Duodenal mucosa (tissue), 2 donors: ENCODE data around the gene FNDC1.

Experiments
- H3K27ac ChIP-seq: one replicate; pipeline ENCODE4 v1.7.0; 2013; ENCODE audit warnings: low read depth, low read length
- H3K27me3 ChIP-seq, 2 donors: one replicate each; pipeline ENCODE4 v1.7.0; 2013; ENCODE audit warnings: low read length in 2 of 2, control low read depth in 1 of 2; ENCODE audit not compliant: insufficient read depth in 2 of 2, control insufficient read depth in 1 of 2
- H3K36me3 ChIP-seq, 2 donors: one replicate each; pipeline ENCODE4 v1.7.0; 2013; ENCODE audit warnings: low read length in 2 of 2, control low read depth in 1 of 2; ENCODE audit not compliant: insufficient read depth in 2 of 2, control insufficient read depth in 1 of 2
- H3K4me1 ChIP-seq, 2 donors: one replicate each; pipeline ENCODE4 v1.7.0; 2013; ENCODE audit warnings: low read length in 2 of 2, control low read depth in 1 of 2; ENCODE audit not compliant: insufficient read depth in 2 of 2, control insufficient read depth in 1 of 2
- H3K4me3 ChIP-seq, 2 donors: one replicate each; pipeline ENCODE4 v1.7.0; 2013; ENCODE audit warnings: low read length in 2 of 2, low read depth in 1 of 2
- H3K9ac ChIP-seq, 2 donors: one replicate each; pipeline ENCODE4 v1.7.0; 2013; ENCODE audit warnings: low read length in 2 of 2, low read depth in 1 of 2
- H3K9me3 ChIP-seq, 2 donors: one replicate each; pipeline ENCODE4 v1.7.0; 2013; ENCODE audit warnings: low read length in 2 of 2, control low read depth in 1 of 2; ENCODE audit not compliant: control insufficient read depth in 1 of 2

The FNDC1 gene

GRCh38 chr6:159250633-159251032 lies 81.4 kb downstream of the FNDC1 start:
- Histone ChIP-seq H3K36me3 (no peaks in the 10 kb centered on the region), H3K27ac (no peak overlapping the region), H3K9me3 (no peaks in the 10 kb centered on the region), H3K27me3 (no peaks in the 10 kb centered on the region), H3K4me1 (no peaks in the 10 kb centered on the region), H3K4me3 (no peak overlapping the region), H3K9ac (no peak overlapping the region)

DNA sequence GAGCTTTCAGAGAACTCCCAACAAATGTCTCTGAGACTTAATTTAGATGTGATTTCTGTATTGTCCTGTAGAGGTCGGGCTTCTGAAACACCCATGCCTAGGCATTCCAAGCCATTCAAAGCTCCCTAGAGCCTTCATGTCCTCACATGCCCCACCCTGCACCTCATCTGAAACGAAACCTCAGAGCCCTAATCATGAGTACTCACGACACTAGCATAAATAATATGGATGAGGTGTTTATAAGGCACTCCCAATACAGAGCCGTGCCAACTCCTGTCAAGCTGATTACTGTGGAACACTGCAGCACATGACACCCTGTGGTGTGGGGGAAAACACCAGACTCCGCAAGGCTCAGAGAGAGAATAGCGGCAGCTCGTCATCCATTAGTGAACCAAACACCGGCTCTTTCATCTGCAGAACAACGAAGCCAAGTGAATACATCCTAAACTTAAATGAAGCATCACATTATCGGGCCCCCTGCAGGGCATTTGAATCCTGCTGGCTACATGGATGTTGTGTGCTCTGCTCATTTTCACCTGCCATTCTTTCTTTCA lies 83.8 kb downstream of the FNDC1 start:
- no peaks in the 10 kb centered on the region for H3K36me3 ChIP-seq
- H3K9me3 ChIP-seq, result no peaks in the 10 kb centered on the region
- no peaks in the 10 kb centered on the region for H3K27me3 ChIP-seq
- H3K27ac ChIP-seq, result no peak overlapping the region
- no peaks in the 10 kb centered on the region for H3K4me1 ChIP-seq
- H3K4me3 ChIP-seq, result peak overlapping the region in 1 of 2 donors; percentile 7
- no peak overlapping the region for H3K9ac ChIP-seq

DNA sequence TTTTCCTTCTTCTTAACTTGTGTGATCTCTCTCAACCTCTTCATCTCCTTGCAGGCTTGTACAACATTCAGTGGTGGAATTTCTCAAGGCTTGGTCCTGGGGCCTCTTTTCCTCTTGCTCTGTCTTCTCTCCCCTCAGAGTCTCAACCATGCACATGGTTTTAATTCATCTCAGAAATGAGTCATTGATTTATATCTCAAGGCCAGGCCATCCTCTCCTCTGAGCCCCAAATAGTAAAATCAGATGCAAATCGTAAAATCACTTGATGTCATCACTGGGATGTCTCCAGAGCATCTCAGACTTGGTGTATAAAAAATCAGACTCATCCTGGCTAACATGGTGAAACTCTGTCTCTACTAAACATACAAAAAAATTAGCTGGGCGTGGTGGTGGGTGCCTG lies 85.0 kb downstream of the FNDC1 start:
- H3K27me3 ChIP-seq, result no peaks in the 10 kb centered on the region
- H3K4me1 ChIP-seq, result no peaks in the 10 kb centered on the region
- H3K36me3 ChIP-seq, result no peaks in the 10 kb centered on the region
- no peak overlapping the region for H3K4me3 ChIP-seq
- no peak overlapping the region for H3K27ac ChIP-seq
- H3K9ac ChIP-seq, result no peak overlapping the region
- H3K9me3 ChIP-seq, result no peaks in the 10 kb centered on the region

- no peaks in the 10 kb centered on the region for H3K4me1 ChIP-seq
- no peak overlapping the region for H3K9ac ChIP-seq
- no peaks in the 10 kb centered on the region for H3K27me3 ChIP-seq
- no peaks in the 10 kb centered on the region for H3K9me3 ChIP-seq
- no peak overlapping the region for H3K27ac ChIP-seq
- no peak overlapping the region for H3K4me3 ChIP-seq
- H3K36me3 ChIP-seq, result no peaks in the 10 kb centered on the region
Observed at GRCh38 chr6:159255434-159255951, 86.3 kb downstream of the FNDC1 start.

GRCh38 chr6:159256128-159256527 lies 86.9 kb downstream of the FNDC1 start:
- H3K9ac ChIP-seq, result no peak overlapping the region
- H3K4me3 ChIP-seq, result no peak overlapping the region
- H3K4me1 ChIP-seq, result no peaks in the 10 kb centered on the region
- H3K27ac ChIP-seq, result no peak overlapping the region
- H3K27me3 ChIP-seq, result no peaks in the 10 kb centered on the region
- no peaks in the 10 kb centered on the region for H3K9me3 ChIP-seq
- no peaks in the 10 kb centered on the region for H3K36me3 ChIP-seq

DNA sequence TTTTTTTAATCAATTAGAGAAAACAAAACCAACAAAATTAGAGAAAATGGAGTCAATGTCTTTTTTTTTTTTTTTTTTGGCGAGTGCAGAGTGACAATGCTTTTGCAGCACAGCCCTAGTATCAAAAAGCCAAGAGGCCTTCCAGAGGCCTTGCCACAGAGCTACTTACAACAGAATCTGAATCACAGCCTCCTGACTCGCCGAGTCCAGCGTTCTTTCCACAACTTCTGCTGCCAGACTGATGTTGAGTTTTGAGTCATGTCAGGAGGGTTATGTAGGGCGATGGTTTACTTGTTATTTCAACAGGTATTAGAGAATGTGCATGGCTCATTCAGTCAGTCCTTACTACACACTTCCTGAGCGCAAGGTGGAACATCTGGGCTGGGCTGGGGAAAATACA lies 88.6 kb downstream of the FNDC1 start:
- H3K4me3 ChIP-seq, result no peak overlapping the region
- no peaks in the 10 kb centered on the region for H3K36me3 ChIP-seq
- H3K9me3 ChIP-seq, result no peaks in the 10 kb centered on the region
- H3K4me1 ChIP-seq, result no peaks in the 10 kb centered on the region
- H3K27me3 ChIP-seq, result no peaks in the 10 kb centered on the region
- H3K9ac ChIP-seq, result no peak overlapping the region
- H3K27ac ChIP-seq, result no peak overlapping the region

- no peak overlapping the region for H3K4me3 ChIP-seq
- no peak overlapping the region for H3K9ac ChIP-seq
- H3K36me3 ChIP-seq, result no peaks in the 10 kb centered on the region
- H3K27me3 ChIP-seq, result no peaks in the 10 kb centered on the region
- no peak overlapping the region for H3K27ac ChIP-seq
- no peaks in the 10 kb centered on the region for H3K9me3 ChIP-seq
- H3K4me1 ChIP-seq, result no peaks in the 10 kb centered on the region
Observed at GRCh38 chr6:159259441-159260125, 90.4 kb downstream of the FNDC1 start.

- Histone ChIP-seq H3K27ac (no peak overlapping the region), H3K9me3 (no peaks in the 10 kb centered on the region), H3K4me1 (no peaks in the 10 kb centered on the region), H3K36me3 (no peaks in the 10 kb centered on the region), H3K4me3 (no peak overlapping the region), H3K27me3 (no peaks in the 10 kb centered on the region), H3K9ac (no peak overlapping the region)
Observed at GRCh38 chr6:159260208-159260607, 91.0 kb downstream of the FNDC1 start.

- no peaks in the 10 kb centered on the region for H3K27me3 ChIP-seq
- no peak overlapping the region for H3K9ac ChIP-seq
- no peaks in the 10 kb centered on the region for H3K9me3 ChIP-seq
- H3K4me3 ChIP-seq, result no peak overlapping the region
- H3K36me3 ChIP-seq, result no peaks in the 10 kb centered on the region
- H3K4me1 ChIP-seq, result no peaks in the 10 kb centered on the region
- no peak overlapping the region for H3K27ac ChIP-seq
Observed at GRCh38 chr6:159261995-159262394, 92.8 kb downstream of the FNDC1 start.

DNA sequence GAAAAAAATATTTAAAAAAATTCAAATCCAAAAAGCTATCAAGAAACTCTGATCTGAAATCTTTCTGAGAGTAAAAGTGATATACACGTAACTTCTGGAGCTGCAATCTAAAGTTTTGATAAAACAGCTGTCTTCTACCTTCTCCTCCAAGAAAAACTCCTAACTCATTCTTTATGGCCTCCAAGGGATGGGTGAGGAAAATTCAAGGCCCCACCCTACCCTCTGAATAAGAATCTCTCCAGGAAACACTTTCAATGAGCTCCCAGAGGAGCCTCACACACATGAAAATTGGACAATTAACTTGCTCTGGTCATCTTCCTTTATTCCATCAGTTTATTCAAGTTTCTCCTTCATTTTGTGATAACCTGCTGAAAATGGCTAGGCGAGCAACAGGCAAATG lies 93.4 kb downstream of the FNDC1 start:
- Histone ChIP-seq H3K9me3 (no peaks in the 10 kb centered on the region), H3K27ac (no peak overlapping the region), H3K36me3 (no peaks in the 10 kb centered on the region), H3K9ac (no peak overlapping the region), H3K4me1 (no peaks in the 10 kb centered on the region), H3K4me3 (no peak overlapping the region), H3K27me3 (no peaks in the 10 kb centered on the region)
